Measurements from ENCODE around the gene ADAM19. TPM values are rescaled to one million over a fixed set of nuclear protein-coding genes. Genes with fewer than 3 reads are reported as not detected.
"Not testable (repeated sequence)": the region's sequence is repeated elsewhere in the genome, so short reads cannot be mapped to it uniquely, and the experiment has no call there.

The ADAM19 gene
- total RNA-seq, 1 donor from 2014 or later, result 41.2 TPM

DNA sequence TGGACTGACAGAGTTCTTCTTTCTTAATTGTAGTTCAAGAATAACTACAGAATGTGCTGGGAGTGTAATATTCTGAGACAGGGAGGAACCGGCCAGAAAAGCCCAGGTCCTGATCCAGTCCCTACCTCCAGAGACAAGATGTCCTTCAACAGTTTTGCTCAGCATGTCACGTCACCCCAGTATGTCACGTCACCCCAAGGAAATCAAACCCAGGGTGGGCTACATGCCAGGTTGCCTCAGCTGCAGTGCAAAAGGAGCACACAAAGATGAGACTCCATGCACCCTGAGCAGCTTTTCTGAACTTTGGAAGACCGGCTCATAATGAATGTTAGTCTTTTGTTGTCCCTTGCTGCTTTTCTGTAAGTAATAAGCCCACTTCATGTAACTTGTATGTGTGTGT is 141.5 kb downstream of the ADAM19 start:
- H3K9me3 Mint-ChIP-seq (ENCODE audit: unreplicated experiment), result no peaks in the 10 kb centered on the region
- no peak overlapping the region for H3K4me3 Mint-ChIP-seq (ENCODE audit: unreplicated experiment)
- H3K4me1 Mint-ChIP-seq (ENCODE audit: low read depth, unreplicated experiment), result no peaks in the 10 kb centered on the region
- TF ChIP-seq, protein P1, sequence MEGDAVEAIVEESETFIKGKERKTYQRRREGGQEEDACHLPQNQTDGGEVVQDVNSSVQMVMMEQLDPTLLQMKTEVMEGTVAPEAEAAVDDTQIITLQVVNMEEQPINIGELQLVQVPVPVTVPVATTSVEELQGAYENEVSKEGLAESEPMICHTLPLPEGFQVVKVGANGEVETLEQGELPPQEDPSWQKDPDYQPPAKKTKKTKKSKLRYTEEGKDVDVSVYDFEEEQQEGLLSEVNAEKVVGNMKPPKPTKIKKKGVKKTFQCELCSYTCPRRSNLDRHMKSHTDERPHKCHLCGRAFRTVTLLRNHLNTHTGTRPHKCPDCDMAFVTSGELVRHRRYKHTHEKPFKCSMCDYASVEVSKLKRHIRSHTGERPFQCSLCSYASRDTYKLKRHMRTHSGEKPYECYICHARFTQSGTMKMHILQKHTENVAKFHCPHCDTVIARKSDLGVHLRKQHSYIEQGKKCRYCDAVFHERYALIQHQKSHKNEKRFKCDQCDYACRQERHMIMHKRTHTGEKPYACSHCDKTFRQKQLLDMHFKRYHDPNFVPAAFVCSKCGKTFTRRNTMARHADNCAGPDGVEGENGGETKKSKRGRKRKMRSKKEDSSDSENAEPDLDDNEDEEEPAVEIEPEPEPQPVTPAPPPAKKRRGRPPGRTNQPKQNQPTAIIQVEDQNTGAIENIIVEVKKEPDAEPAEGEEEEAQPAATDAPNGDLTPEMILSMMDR (IDR thresholded peaks at IDR 0.05; ENCODE audit: partially characterized antibody, unreplicated experiment), result no peak
- DNase-seq, result no peak
- H3K36me3 Mint-ChIP-seq (ENCODE audit: unreplicated experiment), result no peaks in the 10 kb centered on the region
- H3K27ac Mint-ChIP-seq (ENCODE audit: unreplicated experiment), result no peak overlapping the region
- no peaks in the 10 kb centered on the region for H3K27me3 Mint-ChIP-seq (ENCODE audit: unreplicated experiment)

GRCh38 chr5:157431544-157432200 is 143.9 kb downstream of the ADAM19 start:
- Mint-ChIP-seq H3K36me3 (ENCODE audit: unreplicated experiment) (no peaks in the 10 kb centered on the region), H3K27ac (ENCODE audit: unreplicated experiment) (no peak overlapping the region), H3K4me1 (ENCODE audit: low read depth, unreplicated experiment) (no peaks in the 10 kb centered on the region), H3K9me3 (ENCODE audit: unreplicated experiment) (no peaks in the 10 kb centered on the region), H3K4me3 (ENCODE audit: unreplicated experiment) (no peak overlapping the region), H3K27me3 (ENCODE audit: unreplicated experiment) (no peaks in the 10 kb centered on the region)
- no peak for DNase-seq
- TF ChIP-seq, protein P1 (IDR thresholded peaks at IDR 0.05; ENCODE audit: partially characterized antibody, unreplicated experiment), result peak; percentile 39

- not testable (repeated sequence) for H3K27ac Mint-ChIP-seq (ENCODE audit: unreplicated experiment); H3K36me3 Mint-ChIP-seq (ENCODE audit: unreplicated experiment); DNase-seq; H3K9me3 Mint-ChIP-seq (ENCODE audit: unreplicated experiment); H3K4me1 Mint-ChIP-seq (ENCODE audit: low read depth, unreplicated experiment); H3K4me3 Mint-ChIP-seq (ENCODE audit: unreplicated experiment); H3K27me3 Mint-ChIP-seq (ENCODE audit: unreplicated experiment)
These were observed 145.7 kb downstream of the ADAM19 start for GRCh38 chr5:157429920-157430319.

Other genes with a start within 250 kb of the ADAM19 start
- not detected for gene NIPAL4, start 115.6 kb downstream of the ADAM19 start, total RNA-seq (ENCODE audit: unreplicated experiment)
- not detected for gene SOX30, start 76.7 kb upstream of the ADAM19 start, total RNA-seq (ENCODE audit: unreplicated experiment)
- not detected for gene C5orf52, start 95.8 kb upstream of the ADAM19 start, total RNA-seq (ENCODE audit: unreplicated experiment)
- gene THG1L, start 155.6 kb upstream of the ADAM19 start, total RNA-seq (ENCODE audit: unreplicated experiment), result 3.4 TPM
- gene LSM11, start 167.9 kb upstream of the ADAM19 start, total RNA-seq (ENCODE audit: unreplicated experiment), result 7.7 TPM

Data from glutamatergic neuron (in vitro differentiated cells).